Panc1 (cell line): ENCODE measurements around the gene KRTAP19-5. TPM values are rescaled to one million over a fixed set of nuclear protein-coding genes. Genes with fewer than 3 reads are reported as not detected.

Source experiments
- total RNA-seq: library from RNA; stranded (reverse); gene quantifications from one replicate; pipeline ENCODE4 v1.2.1, GENCODE V29; 2021; ENCODE audit not compliant: unreplicated experiment

Gene KRTAP19-5
- total RNA-seq, 1 experiment from 2014 or later = not detected

Other genes with a start within 250 kb of the KRTAP19-5 start
- gene KRTAP24-1, start 219.2 kb downstream of the KRTAP19-5 start, total RNA-seq = not detected
- gene KRTAP25-1, start 212.6 kb downstream of the KRTAP19-5 start, total RNA-seq = not detected
- not detected for gene KRTAP26-1, start 181.8 kb downstream of the KRTAP19-5 start, total RNA-seq
- not detected for gene KRTAP27-1, start 164.4 kb downstream of the KRTAP19-5 start, total RNA-seq
- not detected for gene KRTAP23-1, start 153.5 kb downstream of the KRTAP19-5 start, total RNA-seq
- gene KRTAP13-2, start 129.9 kb downstream of the KRTAP19-5 start, total RNA-seq = not detected
- gene KRTAP13-1, start 106.1 kb downstream of the KRTAP19-5 start, total RNA-seq = not detected
- gene KRTAP13-3, start 76.2 kb downstream of the KRTAP19-5 start, total RNA-seq = not detected
- not detected for gene KRTAP13-4, start 71.9 kb downstream of the KRTAP19-5 start, total RNA-seq
- not detected for gene KRTAP15-1, start 61.9 kb downstream of the KRTAP19-5 start, total RNA-seq
- not detected for gene KRTAP19-1, start 21.8 kb downstream of the KRTAP19-5 start, total RNA-seq
- not detected for gene KRTAP19-2, start 14.7 kb downstream of the KRTAP19-5 start, total RNA-seq
- gene KRTAP19-3, start 10.1 kb downstream of the KRTAP19-5 start, total RNA-seq = not detected
- not detected for gene KRTAP19-4, start 5.0 kb downstream of the KRTAP19-5 start, total RNA-seq
- not detected for gene KRTAP19-6, start 39.7 kb upstream of the KRTAP19-5 start, total RNA-seq
- not detected for gene KRTAP19-7, start 59.2 kb upstream of the KRTAP19-5 start, total RNA-seq
- not detected for gene KRTAP22-2, start 88.3 kb upstream of the KRTAP19-5 start, total RNA-seq
- not detected for gene KRTAP6-3, start 90.3 kb upstream of the KRTAP19-5 start, total RNA-seq
- gene KRTAP6-2, start 96.8 kb upstream of the KRTAP19-5 start, total RNA-seq = not detected
- not detected for gene KRTAP22-1, start 98.9 kb upstream of the KRTAP19-5 start, total RNA-seq
- not detected for gene KRTAP6-1, start 111.8 kb upstream of the KRTAP19-5 start, total RNA-seq
- not detected for gene KRTAP20-1, start 114.3 kb upstream of the KRTAP19-5 start, total RNA-seq
- gene KRTAP20-4, start 118.5 kb upstream of the KRTAP19-5 start, total RNA-seq = not detected
- gene KRTAP20-2, start 133.1 kb upstream of the KRTAP19-5 start, total RNA-seq = not detected
- not detected for gene KRTAP20-3, start 140.7 kb upstream of the KRTAP19-5 start, total RNA-seq
- not detected for gene KRTAP21-3, start 216.6 kb upstream of the KRTAP19-5 start, total RNA-seq
- gene KRTAP21-2, start 245.1 kb upstream of the KRTAP19-5 start, total RNA-seq = not detected